A549 (cell line): ENCODE measurements around the gene PNMA1. TPM values are rescaled to one million over a fixed set of nuclear protein-coding genes. Genes with fewer than 3 reads are reported as not detected.

ENCODE experiments used
- ATAC-seq, 2 experiments: fragments of 200-7000 bp in 1 of 2; fragments of >200 bp in 1 of 2; cut with Nextera tagmentation in 1 of 2; cut with Tn5 transposase in 1 of 2; 3 replicates each; pipeline versions ENCODE4 v1.8.0 to v1.9.1; 2018 to 2020; ENCODE audit warnings: mild to moderate bottlenecking in 1 of 2, moderate library complexity in 1 of 2
- CTCF ChIA-PET: fragments of 300-600 bp; sonication (Branson Sonifier 250); formaldehyde crosslinking; extraction: SDS; loops from one replicate; lab custom pipeline; 2021; ENCODE audit warnings: antibody characterized with exemption, inconsistent platforms; lab: Yijun Ruan, JAX
- POLR2A ChIA-PET: fragments of 350-600 bp; formaldehyde crosslinking; extraction: SDS; loops from one replicate; lab custom pipeline; 2021; ENCODE audit warnings: antibody characterized with exemption, inconsistent platforms; lab: Yijun Ruan, JAX
- DNase-seq, 2 experiments: peaks; one replicate each; pipeline versions ENCODE4 v3.0.0 to v3.0.0-alpha.2; 2011 to 2016; ENCODE audit warnings: low read depth in 1 of 2, low spot score in 1 of 2
- FAIRE-seq: peaks from 2 replicates; lab custom pipeline; 2011; peaks lifted over from hg19 to GRCh38; lab: Jason Lieb, UNC
- H3K27ac ChIP-seq, 2 experiments: fragments of >200 bp; sonication (Bioruptor Twin); formaldehyde crosslinking; 3 replicates each; pipeline ENCODE4 v1.5.1; 2016 to 2017
- H3K4me1 ChIP-seq: fragments of >200 bp; sonication (Bioruptor Twin); formaldehyde crosslinking; 3 replicates; pipeline ENCODE4 v1.6.1; 2016
- H3K4me2 ChIP-seq: fragments of >200 bp; sonication (Bioruptor Twin); formaldehyde crosslinking; 3 replicates; pipeline ENCODE4 v1.6.1; 2016
- H3K4me3 ChIP-seq: fragments of >200 bp; sonication (Bioruptor Twin); formaldehyde crosslinking; 3 replicates; pipeline ENCODE4 v1.5.1; 2016
- H3K9me3 ChIP-seq: fragments of >200 bp; sonication (Bioruptor Twin); formaldehyde crosslinking; 3 replicates; pipeline ENCODE4 v1.6.1; 2016
- CBX2 ChIP-seq: fragments of 200-600 bp; sonication (generic); IDR thresholded peaks from 2 replicates; pipeline ENCODE4 v1.6.1; 2016; ENCODE audit warnings: low read depth, mild to moderate bottlenecking, borderline replicate concordance
- CEBPB ChIP-seq, 2 experiments: fragments of >200 bp in 1 of 2; sonication (Bioruptor Twin) in 1 of 2; formaldehyde crosslinking in 1 of 2; IDR thresholded peaks; 2 replicates each; pipeline ENCODE4 v1.6.1; 2012 to 2016
- CHD2 ChIP-seq: fragments of 150-350 bp; IDR thresholded peaks from 2 replicates; pipeline ENCODE4 v1.6.1; 2014; ENCODE audit warnings: low read length; ENCODE audit not compliant: partially characterized antibody
- ESRRA ChIP-seq: fragments of 150-350 bp; IDR thresholded peaks from 2 replicates; pipeline ENCODE4 v1.6.1; 2014; ENCODE audit warnings: mild to moderate bottlenecking, low read length, borderline replicate concordance
- FOXS1 ChIP-seq: fragments of 250-450 bp; sonication (Bioruptor Pico); IDR thresholded peaks from 2 replicates; pipeline ENCODE4 v1.5.0; 2020; ENCODE audit warnings: mild to moderate bottlenecking, moderate library complexity
- HES2 ChIP-seq: fragments of >200 bp; sonication (Bioruptor Twin); formaldehyde crosslinking; IDR thresholded peaks from 2 replicates; pipeline ENCODE4 v1.6.1; 2016
- HMGXB4 ChIP-seq: fragments of 250-450 bp; sonication (Bioruptor Pico); IDR thresholded peaks from 2 replicates; pipeline ENCODE4 v1.5.0; 2021; ENCODE audit warnings: mild to moderate bottlenecking, moderate library complexity, borderline replicate concordance
- HOXA7 ChIP-seq: fragments of 250-450 bp; sonication (Bioruptor Pico); IDR thresholded peaks from 2 replicates; pipeline ENCODE4 v1.5.0; 2020; ENCODE audit warnings: mild to moderate bottlenecking, moderate library complexity
- JUN ChIP-seq, 2 experiments: fragments of >200 bp; sonication (Bioruptor Twin); formaldehyde crosslinking; IDR thresholded peaks; 2 replicates in 1 of 2; 3 replicates in 1 of 2; pipeline ENCODE4 v1.6.1; 2016 to 2017
- JUNB ChIP-seq: fragments of >200 bp; sonication (Bioruptor Twin); formaldehyde crosslinking; IDR thresholded peaks from 2 replicates; pipeline ENCODE4 v1.6.1; 2016
- KDM1A ChIP-seq: fragments of 200-600 bp; sonication (generic); IDR thresholded peaks from 2 replicates; pipeline ENCODE4 v1.6.1; 2016; ENCODE audit warnings: low read depth, mild to moderate bottlenecking
- MAZ ChIP-seq: fragments of 150-350 bp; IDR thresholded peaks from 2 replicates; pipeline ENCODE4 v1.6.1; 2014; ENCODE audit warnings: antibody characterized with exemption, low read depth, low read length, borderline replicate concordance
- PBX3 ChIP-seq: IDR thresholded peaks from 2 replicates; pipeline ENCODE4 v1.6.1; 2012
- REST ChIP-seq: fragments of 200-600 bp; sonication (generic); IDR thresholded peaks from 2 replicates; pipeline ENCODE4 v1.6.1; 2016; ENCODE audit warnings: antibody characterized with exemption, mild to moderate bottlenecking, moderate library complexity
- RNF2 ChIP-seq: fragments of 200-600 bp; sonication (generic); IDR thresholded peaks from 2 replicates; pipeline ENCODE4 v1.6.1; 2016; ENCODE audit warnings: low read depth, mild to moderate bottlenecking, antibody characterized with exemption, moderate library complexity, borderline replicate concordance
- TP53 ChIP-seq: fragments of 250-450 bp; sonication (Bioruptor Pico); IDR thresholded peaks from 2 replicates; pipeline ENCODE4 v1.5.0; 2021; ENCODE audit warnings: mild to moderate bottlenecking, moderate library complexity
- USF2 ChIP-seq: fragments of 450-650 bp; IDR thresholded peaks from 2 replicates; pipeline ENCODE4 v1.6.1; 2014; ENCODE audit warnings: antibody characterized with exemption
- ZSCAN20 ChIP-seq: fragments of 250-450 bp; sonication (Bioruptor Pico); IDR thresholded peaks from 2 replicates; pipeline ENCODE4 v1.8.0; 2022; ENCODE audit warnings: mild to moderate bottlenecking, moderate library complexity
- WGBS: methylation state at CpG from one replicate; pipeline ENCODE4 v1.1.6; 2017; ENCODE audit errors: missing lambda C conversion rate; 5-methylcytosine and 5-hydroxymethylcytosine counted together
- polyA plus RNA-seq, 4 experiments: library from polyadenylated mRNA; depleted of rRNA in 3 of 4; stranded (reverse); fragments of >200 nt; fragmentation: RNase III in 1 of 4; extraction: RNeasy Plus Mini Kit Qiagen cat#74134 plus additional on column Dnase treatment in 1 of 4; gene quantifications; 2 replicates in 3 of 4; 3 replicates in 1 of 4; pipeline ENCODE4 v1.2.3, GENCODE V29; 2011 to 2017

PNMA1 gene
- polyA plus RNA-seq, 2 of the 4 experiments (the other 2 are of a cell fraction) = 21.2 to 47.3 TPM

GRCh38 chr14:73714656-73715081 is 485 bp upstream of the PNMA1 start:
- POLR2A ChIA-PET = interaction anchor here (0.6 to 1.6 kb wide), 9 partner anchors 9 to 500 kb away, joined by 3 to 29 read pairs (median 4); partner anchors contain the start of genes ACOT6 and DNAL1
- H3K9me3 ChIP-seq = no peaks in the 10 kb centered on the region

GRCh38 chr14:73713206-73713802 is 880 bp downstream of the PNMA1 start:
- H3K4me3 ChIP-seq = peak overlapping the region; percentile 73
- WGBS = 18% methylated on average over 19 of the region's 21 CpGs
- H3K27ac ChIP-seq = peak overlapping the region; percentile 94 to 97
- no peaks in the 10 kb centered on the region for H3K9me3 ChIP-seq
- CTCF ChIA-PET = interaction anchor here (1.0 to 4.7 kb wide), 4 partner anchors 12 to 109 kb away, joined by 3 to 24 read pairs (median 4); no protein-coding TSS in a partner anchor
- ATAC-seq (peak in 1 of 2 experiments; percentile 44; a peak in 3 of 6 replicates), FAIRE-seq (no peak), DNase-seq (peak in 1 of 2 experiments; percentile 36)
- H3K4me1 ChIP-seq = peaks cover 19% of the 10 kb centered on the region
- H3K4me2 ChIP-seq = peak overlapping the region; percentile 87
- TF ChIP-seq HMGXB4 (CRISPR knock-in tag) (no peak), TP53 (CRISPR knock-in tag) (peak; percentile 36; the same call in 1 of the 2 replicates), USF2 (0 out of 2 replicates have a peak, but pooled peaks have one; percentile 8)
- POLR2A ChIA-PET = interaction anchor here (1.3 to 1.6 kb wide), 2 partner anchors 10 to 139 kb away, joined by 4 to 29 read pairs; partner anchors contain the start of gene PTGR2

More at GRCh38 chr14:73714656-73715081, 485 bp upstream of the PNMA1 start:
- Histone ChIP-seq H3K4me3 (peak overlapping the region; percentile 73), H3K4me1 (peaks cover 19% of the 10 kb centered on the region), H3K4me2 (peak overlapping the region; percentile 87), H3K27ac (peak overlapping the region; percentile 94 to 97; a peak in 4 of 6 replicates)
- DNase-seq = peak in 1 of 2 experiments; percentile 52
- ATAC-seq = peak; percentile 13 to 22; a peak in 2 of 6 replicates
- no peak for FAIRE-seq
- WGBS = 43% methylated on average over 7 of the region's 7 CpGs
- no peak for TF ChIP-seq KDM1A
- TF ChIP-seq RNF2 = no peak
- no peak for TF ChIP-seq JUNB
- no peak for TF ChIP-seq ZSCAN20 (CRISPR knock-in tag)
- TF ChIP-seq CBX2 = no peak
- TF ChIP-seq CEBPB (IDR thresholded peaks at IDR 0.05) = no peak
- no peak for TF ChIP-seq PBX3
- no peak for TF ChIP-seq ESRRA
- no peak for TF ChIP-seq TP53 (CRISPR knock-in tag)
- no peak for TF ChIP-seq HOXA7 (CRISPR knock-in tag)
- TF ChIP-seq CHD2 = no peak
- CTCF ChIA-PET = interaction anchor here (0.6 to 4.7 kb wide), 4 partner anchors 11 to 113 kb away, joined by 3 to 24 read pairs (median 3); no protein-coding TSS in a partner anchor

- no peaks in the 10 kb centered on the region for H3K9me3 ChIP-seq
- peaks cover 19% of the 10 kb centered on the region for H3K4me1 ChIP-seq
- H3K4me3 ChIP-seq = peak overlapping the region; percentile 73
- ChIA-PET POLR2A (interaction anchor here (1.3 kb wide), 1 partner anchor 139 kb away, joined by 4 read pairs; the partner anchor contains the start of gene PTGR2), CTCF (interaction anchor here (1.0 to 4.7 kb wide), 7 partner anchors 11 to 109 kb away, joined by 3 to 24 read pairs (median 4); no protein-coding TSS in a partner anchor)
- WGBS = 49% methylated on average over 19 of the region's 20 CpGs
- peak overlapping the region; percentile 87 for H3K4me2 ChIP-seq
- ATAC-seq (peak in 1 of 2 experiments; percentile 23; a peak in 3 of 6 replicates), DNase-seq (no peak), FAIRE-seq (no peak)
- peak overlapping the region; percentile 94 to 97 for H3K27ac ChIP-seq
- TF ChIP-seq FOXS1 (CRISPR knock-in tag) = no peak
- TF ChIP-seq USF2 = no peak
- no peak for TF ChIP-seq HES2
- no peak for TF ChIP-seq REST
- TF ChIP-seq MAZ = no peak
- no peak for TF ChIP-seq JUN (IDR thresholded peaks at IDR 0.05)
- TF ChIP-seq HMGXB4 (CRISPR knock-in tag) = no peak
These were observed 1.5 kb downstream of the PNMA1 start for GRCh38 chr14:73712540-73713180.
